ENCODE results near the gene SERPINB11.

The SERPINB11 gene

GRCh38 chr18:63725682-63726480 lies 23.1 kb downstream of the SERPINB11 start:
- TF ChIP-seq POLR2AphosphoS5 (IDR thresholded peaks at IDR 0.05; ENCODE audit: low read depth, low read length) = no peak
- TF ChIP-seq REST (IDR thresholded peaks at IDR 0.05; ENCODE audit: insufficient read depth in 1 of 2, low read depth in 2 of 2, low read length in 2 of 2) = no peak
- TF ChIP-seq FOXP2 (optimal IDR thresholded peaks at IDR 0.05; ENCODE audit: borderline replicate concordance, extremely low read depth, extremely low read length, insufficient read depth) = no peak
- no peak for TF ChIP-seq TAF1 (IDR thresholded peaks at IDR 0.05; ENCODE audit: borderline replicate concordance, insufficient read depth, low read length)
- TF ChIP-seq SIN3A (IDR thresholded peaks at IDR 0.05; ENCODE audit: borderline replicate concordance, insufficient read depth, low read length) = no peak

- TF ChIP-seq SIN3A (IDR thresholded peaks at IDR 0.05; ENCODE audit: borderline replicate concordance, insufficient read depth, low read length) = no peak
- TF ChIP-seq FOXP2 (optimal IDR thresholded peaks at IDR 0.05; ENCODE audit: borderline replicate concordance, extremely low read depth, extremely low read length, insufficient read depth) = no peak
- no peak for TF ChIP-seq POLR2AphosphoS5 (IDR thresholded peaks at IDR 0.05; ENCODE audit: low read depth, low read length)
- TF ChIP-seq TAF1 (IDR thresholded peaks at IDR 0.05; ENCODE audit: borderline replicate concordance, insufficient read depth, low read length) = no peak
- no peak for TF ChIP-seq REST (IDR thresholded peaks at IDR 0.05; ENCODE audit: insufficient read depth in 1 of 2, low read depth in 2 of 2, low read length in 2 of 2)
These were observed 28.0 kb downstream of the SERPINB11 start for GRCh38 chr18:63730773-63731172.

GRCh38 chr18:63731215-63731614 lies 28.5 kb downstream of the SERPINB11 start:
- TF ChIP-seq POLR2AphosphoS5 (IDR thresholded peaks at IDR 0.05; ENCODE audit: low read depth, low read length) = no peak
- no peak for TF ChIP-seq SIN3A (IDR thresholded peaks at IDR 0.05; ENCODE audit: borderline replicate concordance, insufficient read depth, low read length)
- TF ChIP-seq REST (IDR thresholded peaks at IDR 0.05; ENCODE audit: insufficient read depth in 1 of 2, low read depth in 2 of 2, low read length in 2 of 2) = no peak
- TF ChIP-seq TAF1 (IDR thresholded peaks at IDR 0.05; ENCODE audit: borderline replicate concordance, insufficient read depth, low read length) = no peak
- TF ChIP-seq FOXP2 (optimal IDR thresholded peaks at IDR 0.05; ENCODE audit: borderline replicate concordance, extremely low read depth, extremely low read length, insufficient read depth) = no peak

GRCh38 chr18:63736876-63737275 lies 34.1 kb downstream of the SERPINB11 start:
- TF ChIP-seq TAF1 (IDR thresholded peaks at IDR 0.05; ENCODE audit: borderline replicate concordance, insufficient read depth, low read length) (no peak), POLR2AphosphoS5 (IDR thresholded peaks at IDR 0.05; ENCODE audit: low read depth, low read length) (no peak), SIN3A (IDR thresholded peaks at IDR 0.05; ENCODE audit: borderline replicate concordance, insufficient read depth, low read length) (no peak), REST (IDR thresholded peaks at IDR 0.05; ENCODE audit: insufficient read depth in 1 of 2, low read depth in 2 of 2, low read length in 2 of 2) (no peak), FOXP2 (optimal IDR thresholded peaks at IDR 0.05; ENCODE audit: borderline replicate concordance, extremely low read depth, extremely low read length, insufficient read depth) (no peak)
